Measurements from ENCODE around the gene DZIP1L.

DZIP1L gene

GRCh38 chr3:138066383-138066782, 49.0 kb downstream of the DZIP1L start:
- no peak for DNase-seq

- no peak for DNase-seq
Measured at GRCh38 chr3:138065949-138066348, 49.5 kb downstream of the DZIP1L start.

GRCh38 chr3:138063416-138063815, 52.0 kb downstream of the DZIP1L start:
- DNase-seq: no peak

- no peak for DNase-seq
Measured at GRCh38 chr3:138062626-138063025, 52.8 kb downstream of the DZIP1L start.

GRCh38 chr3:138062037-138062436, 53.4 kb downstream of the DZIP1L start:
- DNase-seq: no peak

GRCh38 chr3:138060792-138061191, 54.6 kb downstream of the DZIP1L start:
- DNase-seq: no peak

GRCh38 chr3:138059261-138059660, 56.1 kb downstream of the DZIP1L start:
- no peak for DNase-seq

- DNase-seq: no peak
Measured at GRCh38 chr3:138057384-138057783, 58.0 kb downstream of the DZIP1L start.

GRCh38 chr3:138054057-138054456, 61.4 kb downstream of the DZIP1L start:
- no peak for DNase-seq

GRCh38 chr3:138051947-138052802, 63.2 kb downstream of the DZIP1L start:
- no peak for DNase-seq

- DNase-seq: no peak
Measured at GRCh38 chr3:138049157-138049919, 66.1 kb downstream of the DZIP1L start.

- DNase-seq: no peak
Measured at GRCh38 chr3:138047596-138048158, 67.7 kb downstream of the DZIP1L start.

GRCh38 chr3:138046955-138047354, 68.5 kb downstream of the DZIP1L start:
- DNase-seq: no peak

- DNase-seq: no peak
Measured at GRCh38 chr3:138046085-138046484, 69.3 kb downstream of the DZIP1L start.

- DNase-seq: no peak
Measured at GRCh38 chr3:138043266-138044029, 72.0 kb downstream of the DZIP1L start.

- DNase-seq: no peak
Measured at GRCh38 chr3:138042043-138042442, 73.4 kb downstream of the DZIP1L start.

- DNase-seq: no peak
Measured at GRCh38 chr3:138038725-138039462, 76.5 kb downstream of the DZIP1L start.

GRCh38 chr3:138036572-138036971, 78.8 kb downstream of the DZIP1L start:
- DNase-seq: no peak

- DNase-seq: no peak
Measured at GRCh38 chr3:138034918-138035317, 80.5 kb downstream of the DZIP1L start.

GRCh38 chr3:138033202-138033691, 82.2 kb downstream of the DZIP1L start:
- DNase-seq: no peak

GRCh38 chr3:138032567-138032966, 82.8 kb downstream of the DZIP1L start:
- DNase-seq: no peak

GRCh38 chr3:138031536-138031935, 83.9 kb downstream of the DZIP1L start:
- no peak for DNase-seq

All from right hindlimb (tissue), 1 donor.